Naive thymus-derived CD4-positive, alpha-beta T cell (primary cell): ENCODE measurements around the gene EPRS1. TPM values are rescaled to one million over a fixed set of nuclear protein-coding genes. Genes with fewer than 3 reads are reported as not detected.
"Not testable (repeated sequence)": the region's sequence is repeated elsewhere in the genome, so short reads cannot be mapped to it uniquely, and the experiment has no call there.

ENCODE experiments used
- ATAC-seq: fragments of 150-1000 bp; cut with Tn5 transposase; 2 replicates; pipeline ENCODE4 v1.10.0; 2021; ENCODE audit warnings: mild to moderate bottlenecking, moderate library complexity
- CTCF ChIA-PET: fragments of 350-600 bp; sonication (Branson Sonifier 250); formaldehyde crosslinking; loops from one replicate; lab custom pipeline; 2021; ENCODE audit warnings: antibody characterized with exemption; lab: Charles Lee
- POLR2A ChIA-PET: fragments of 350-600 bp; sonication (Branson Sonifier 250); formaldehyde crosslinking; loops from one replicate; lab custom pipeline; 2021; ENCODE audit warnings: antibody characterized with exemption, inconsistent platforms; lab: Charles Lee
- DNase-seq, 9 donors: peaks; one replicate each; pipeline versions ENCODE4 v3.0.0 to v3.0.0-alpha.2; 2020 to 2022; ENCODE audit warnings: mixed read lengths in 1 of 9
- H3K27ac ChIP-seq: one replicate; pipeline ENCODE4 v1.7.0; 2013; ENCODE audit warnings: mild to moderate bottlenecking, low read depth, low read length, moderate library complexity
- H3K27me3 ChIP-seq, 2 donors: one replicate each; pipeline ENCODE4 v1.7.0; 2013; ENCODE audit warnings: low read length in 2 of 2, mild to moderate bottlenecking in 2 of 2, moderate library complexity in 2 of 2; ENCODE audit not compliant: control insufficient read depth in 2 of 2, insufficient read depth in 2 of 2
- H3K36me3 ChIP-seq, 3 experiments: 1 replicate in 2 of 3; 2 replicates in 1 of 3; pipeline ENCODE4 v1.7.0; 2013; ENCODE audit warnings: low read length in 3 of 3, mild to moderate bottlenecking in 3 of 3, moderate library complexity in 1 of 3; ENCODE audit not compliant: insufficient read depth in 3 of 3, control insufficient read depth in 2 of 3
- H3K4me1 ChIP-seq, 2 donors: one replicate each; pipeline ENCODE4 v1.7.0; 2013; ENCODE audit warnings: low read length in 2 of 2, mild to moderate bottlenecking in 2 of 2, moderate library complexity in 1 of 2; ENCODE audit not compliant: control insufficient read depth in 2 of 2, insufficient read depth in 2 of 2
- H3K4me3 ChIP-seq: 2 replicates; pipeline ENCODE4 v1.7.0; 2013; ENCODE audit warnings: mild to moderate bottlenecking, low read length
- H3K9me3 ChIP-seq, 3 experiments: 1 replicate in 2 of 3; 2 replicates in 1 of 3; pipeline ENCODE4 v1.7.0; 2013; ENCODE audit warnings: low read length in 3 of 3; ENCODE audit not compliant: control insufficient read depth in 2 of 3
- H3K27ac Mint-ChIP-seq, 9 donors: one replicate each; pipeline ENCODE4 v1.8.0; 2020 to 2022; ENCODE audit warnings: mixed read lengths in 9 of 9, mild to moderate bottlenecking in 8 of 9, moderate library complexity in 5 of 9, inconsistent platforms in 2 of 9
- H3K27me3 Mint-ChIP-seq, 5 donors: one replicate each; pipeline ENCODE4 v1.8.0; 2021 to 2022; ENCODE audit warnings: mixed read lengths in 5 of 5, mild to moderate bottlenecking in 1 of 5
- H3K36me3 Mint-ChIP-seq, 5 donors: one replicate each; pipeline ENCODE4 v1.8.0; 2020 to 2022; ENCODE audit warnings: mixed read lengths in 5 of 5, mild to moderate bottlenecking in 3 of 5, inconsistent platforms in 1 of 5
- H3K4me1 Mint-ChIP-seq, 7 donors: one replicate each; pipeline ENCODE4 v1.8.0; 2020 to 2022; ENCODE audit warnings: mixed read lengths in 7 of 7, mild to moderate bottlenecking in 3 of 7, inconsistent platforms in 1 of 7
- H3K4me3 Mint-ChIP-seq, 10 donors: one replicate each; pipeline ENCODE4 v1.8.0; 2020 to 2022; ENCODE audit warnings: mild to moderate bottlenecking in 10 of 10, mixed read lengths in 10 of 10, moderate library complexity in 6 of 10, inconsistent platforms in 2 of 10
- H3K9me3 Mint-ChIP-seq, 11 donors: one replicate each; pipeline ENCODE4 v1.8.0; 2020 to 2022; ENCODE audit warnings: mixed read lengths in 11 of 11, mild to moderate bottlenecking in 4 of 11, inconsistent platforms in 1 of 11, moderate library complexity in 1 of 11
- intact Hi-C, 2 donors: fragments of 100-400 bp; cut with micrococcal nuclease; formaldehyde crosslinking; loops; one replicate each; pipeline ENCODE4 v1.15.1; 2023
- polyA plus RNA-seq, 2 donors: library from polyadenylated mRNA; unstranded; fragments of 300-500 nt; fragmentation: Illumina TruSeq; gene quantifications; one replicate each; pipeline ENCODE4 v1.2.3, GENCODE V29; 2021
- total RNA-seq, 6 experiments: library from RNA in 5 of 6; stranded (reverse) in 5 of 6; gene quantifications; 1 replicate in 5 of 6; 2 replicates in 1 of 6; pipeline ENCODE4 v1.2.3 and lab custom pipeline; 2021 to 2026

The EPRS1 gene
- total and polyA plus RNA-seq, 7 experiments from 2014 or later, result 39.2 to 130 (median 52.2) TPM

DNA sequence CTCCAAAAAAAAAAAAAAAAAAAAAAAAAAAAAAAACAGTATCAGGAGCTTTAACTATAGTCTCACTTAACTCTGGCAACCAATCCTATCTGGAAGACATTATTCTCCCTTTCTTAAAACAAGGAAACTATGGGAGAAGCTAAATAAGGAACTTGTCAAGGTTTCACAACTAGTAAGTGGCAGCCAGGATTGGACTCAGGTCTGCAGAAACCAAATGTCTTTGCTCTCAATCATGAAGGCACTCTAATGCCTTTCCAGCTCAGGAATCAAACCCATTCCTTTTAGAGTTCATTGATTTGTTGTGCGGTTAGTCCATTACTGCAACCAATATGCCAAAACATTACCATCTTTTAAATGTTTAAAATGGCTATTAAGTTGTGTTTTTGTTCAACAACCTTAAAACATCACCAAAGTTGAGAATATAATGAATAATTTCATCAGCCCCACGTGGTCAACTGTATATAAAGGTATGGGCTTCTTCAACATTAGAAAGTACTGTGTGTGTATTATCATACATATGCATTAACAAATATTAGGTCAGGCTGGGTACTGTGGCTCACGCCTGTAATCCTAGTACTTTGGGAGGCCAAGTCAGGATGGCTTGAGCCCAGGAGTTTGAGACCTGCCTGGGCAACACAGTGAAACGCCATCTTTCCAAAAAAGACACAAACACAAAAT, 1.5 kb downstream of the EPRS1 start:
- Histone ChIP-seq H3K27ac (peak overlapping the region; percentile 86), H3K4me3 (peak overlapping the region; percentile 92)
- intact Hi-C loops, result loop anchor here (5.0 to 10.0 kb wide), 3 partner anchors 647 to 1700 kb away; partner anchors contain the start of genes C1orf115 (in 1 of the 2), DUSP10 (in 1 of the 2) and LYPLAL1 (in 1 of the 2)

DNA sequence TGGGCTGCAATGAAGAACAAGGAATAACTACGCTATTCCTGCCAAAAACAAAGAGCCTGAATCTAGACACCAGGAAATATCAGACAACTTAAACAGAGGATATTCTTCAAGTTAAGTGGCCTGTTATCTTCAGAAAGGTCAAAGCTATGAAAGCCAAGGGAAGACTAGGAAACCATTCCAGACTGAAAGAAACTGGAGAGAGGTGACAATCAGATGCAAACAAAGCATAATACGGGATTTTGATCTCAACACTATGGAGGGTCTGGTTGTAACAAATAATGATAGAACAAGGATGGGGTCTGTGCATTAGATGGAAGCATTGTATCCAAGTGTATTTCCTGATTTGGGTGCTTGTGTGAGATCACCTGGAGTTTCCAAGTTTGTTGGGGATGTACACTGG, 2.7 kb downstream of the EPRS1 start:
- Histone ChIP-seq H3K9me3 (no peaks in the 10 kb centered on the region), H3K27me3 (no peaks in the 10 kb centered on the region), H3K36me3 (peaks cover 0 to 24% (median 0%) of the 10 kb centered on the region in 3 experiments), H3K4me3 (no peak overlapping the region), H3K27ac (peak overlapping the region; percentile 11), H3K4me1 (peaks cover 0 to 23% of the 10 kb centered on the region in 2 donors)
- ChIA-PET POLR2A (no interaction called here), CTCF (interaction anchor here (1.3 kb wide), 1 partner anchor 46 kb away, joined by 3 read pairs; the partner anchor contains the start of gene BPNT1)
- Mint-ChIP-seq H3K36me3 (peaks cover 0 to 10% (median 5%) of the 10 kb centered on the region in 5 donors), H3K4me3 (peak overlapping the region in 8 of 10 donors; percentile 0 to 97 (median 42)), H3K9me3 (peaks cover 0 to 7% (median 0%) of the 10 kb centered on the region in 11 donors), H3K27ac (peak overlapping the region in 8 of 9 donors; percentile 4 to 77 (median 68)), H3K4me1 (peaks cover 11 to 55% (median 43%) of the 10 kb centered on the region in 7 donors), H3K27me3 (peaks cover 0 to 3% (median 0%) of the 10 kb centered on the region in 5 donors)
- no peak for ATAC-seq
- intact Hi-C loops, result loop anchor here in 1 of 2 donors (10.0 kb wide), 1 partner anchor 1701 kb away; the partner anchor contains the start of gene DUSP10
- DNase-seq, result no peak

More for the DNA sequence above, 1.5 kb downstream of the EPRS1 start:
- DNase-seq (no peak), ATAC-seq (no peak)
- ChIA-PET CTCF (no interaction called here), POLR2A (interaction anchor here (0.9 kb wide), 1 partner anchor 45 kb away, joined by 3 read pairs; no protein-coding TSS in a partner anchor)
- H3K9me3 ChIP-seq, result no peaks in the 10 kb centered on the region
- H3K4me1 ChIP-seq, result peaks cover 0 to 23% of the 10 kb centered on the region in 2 donors
- Mint-ChIP-seq H3K9me3 (peaks cover 0 to 7% (median 0%) of the 10 kb centered on the region in 11 donors), H3K36me3 (peaks cover 0 to 5% (median 0%) of the 10 kb centered on the region in 5 donors), H3K4me3 (peak overlapping the region; percentile 88 to 99 (median 93)), H3K27me3 (peaks cover 0 to 3% (median 0%) of the 10 kb centered on the region in 5 donors), H3K27ac (peak overlapping the region; percentile 80 to 99 (median 94)), H3K4me1 (peaks cover 8 to 49% (median 38%) of the 10 kb centered on the region in 7 donors)
- no peaks in the 10 kb centered on the region for H3K27me3 ChIP-seq
- peaks cover 0 to 15% (median 0%) of the 10 kb centered on the region in 3 experiments for H3K36me3 ChIP-seq

DNA sequence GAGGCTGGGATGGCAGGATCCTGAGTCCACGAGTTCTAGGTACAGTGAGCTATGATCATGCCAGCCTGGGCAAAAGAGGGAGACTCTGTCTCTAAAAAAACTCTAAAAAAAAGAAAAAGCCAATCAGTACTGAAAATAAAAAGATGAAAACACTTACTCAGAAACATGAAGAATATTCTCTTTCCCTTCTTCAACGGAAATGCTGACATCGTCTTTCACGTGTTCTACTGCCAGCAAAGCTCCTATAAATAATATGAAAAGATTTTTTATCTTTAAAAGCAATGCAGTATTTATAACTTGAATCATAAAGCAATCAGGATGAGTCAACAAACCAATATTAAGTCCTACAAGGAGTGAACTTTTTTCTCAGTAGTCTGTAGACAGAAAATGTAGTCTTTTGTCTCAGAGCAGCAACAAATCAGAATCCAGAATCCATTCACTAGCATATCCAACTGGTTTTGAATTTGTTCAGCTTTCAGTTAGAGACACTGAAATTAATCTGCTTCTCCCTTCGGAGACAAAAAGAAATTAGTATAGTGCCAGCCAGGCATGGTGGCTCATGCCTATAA, 6.2 kb downstream of the EPRS1 start:
- intact Hi-C loops, result loop anchor here in 1 of 2 donors (10.0 kb wide), 1 partner anchor 1705 kb away; the partner anchor contains the start of gene DUSP10
- ChIA-PET CTCF (no interaction called here), POLR2A (no interaction called here)
- peaks cover 0 to 12% of the 10 kb centered on the region in 2 donors for H3K4me1 ChIP-seq
- peaks cover 0 to 19% (median 17%) of the 10 kb centered on the region in 5 donors for H3K36me3 Mint-ChIP-seq
- H3K4me1 Mint-ChIP-seq, result peaks cover 23 to 52% (median 47%) of the 10 kb centered on the region in 7 donors
- no peaks in the 10 kb centered on the region for H3K27me3 ChIP-seq
- H3K27me3 Mint-ChIP-seq, result no peaks in the 10 kb centered on the region
- no peaks in the 10 kb centered on the region for H3K9me3 Mint-ChIP-seq
- H3K27ac Mint-ChIP-seq, result no peak overlapping the region
- no peaks in the 10 kb centered on the region for H3K9me3 ChIP-seq
- peaks cover 0 to 24% (median 0%) of the 10 kb centered on the region in 3 experiments for H3K36me3 ChIP-seq
- ATAC-seq, result no peak
- H3K4me3 Mint-ChIP-seq, result no peak overlapping the region
- no peak for DNase-seq
- no peak overlapping the region for H3K4me3 ChIP-seq
- no peak overlapping the region for H3K27ac ChIP-seq

DNA sequence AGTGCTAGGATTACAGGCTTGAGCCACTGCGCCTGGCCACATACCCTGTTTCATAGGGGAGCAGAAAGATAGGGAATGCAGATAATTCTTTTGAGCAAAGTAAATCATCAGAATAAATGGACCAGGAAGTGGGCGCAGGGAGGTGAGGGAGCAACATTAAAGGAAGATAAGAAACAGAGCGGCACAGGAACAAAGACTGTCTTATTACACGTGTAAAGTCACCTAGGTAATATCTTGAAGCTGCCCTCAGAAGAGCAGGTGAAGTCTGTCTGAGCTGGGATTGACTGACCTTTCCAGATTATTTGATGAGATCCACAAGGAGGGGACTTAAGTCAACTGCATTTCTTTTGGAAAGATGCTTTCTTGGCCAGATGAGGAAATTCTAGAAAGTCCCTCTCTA, 7.7 kb downstream of the EPRS1 start:
- peaks cover 0 to 35% (median 4%) of the 10 kb centered on the region in 3 experiments for H3K36me3 ChIP-seq
- DNase-seq, result no peak
- ATAC-seq, result no peak
- ChIA-PET CTCF (interaction anchor here (0.8 kb wide), 1 partner anchor 73 kb away, joined by 3 read pairs; no protein-coding TSS in a partner anchor), POLR2A (no interaction called here)
- Mint-ChIP-seq H3K4me3 (peak overlapping the region in 3 of 10 donors; percentile 1 to 25 (median 8)), H3K27me3 (no peaks in the 10 kb centered on the region), H3K4me1 (peaks cover 15 to 46% (median 39%) of the 10 kb centered on the region in 7 donors), H3K27ac (peak overlapping the region in 6 of 9 donors; percentile 19 to 75 (median 54)), H3K9me3 (no peaks in the 10 kb centered on the region), H3K36me3 (peaks cover 0 to 25% (median 17%) of the 10 kb centered on the region in 5 donors)
- H3K9me3 ChIP-seq, result no peaks in the 10 kb centered on the region
- no peak overlapping the region for H3K27ac ChIP-seq
- peaks cover 0 to 4% of the 10 kb centered on the region in 2 donors for H3K4me1 ChIP-seq
- intact Hi-C loops, result loop anchor here in 1 of 2 donors (5.0 kb wide), 1 partner anchor 36 kb away; no protein-coding TSS in a partner anchor
- no peak overlapping the region for H3K4me3 ChIP-seq
- no peaks in the 10 kb centered on the region for H3K27me3 ChIP-seq

DNA sequence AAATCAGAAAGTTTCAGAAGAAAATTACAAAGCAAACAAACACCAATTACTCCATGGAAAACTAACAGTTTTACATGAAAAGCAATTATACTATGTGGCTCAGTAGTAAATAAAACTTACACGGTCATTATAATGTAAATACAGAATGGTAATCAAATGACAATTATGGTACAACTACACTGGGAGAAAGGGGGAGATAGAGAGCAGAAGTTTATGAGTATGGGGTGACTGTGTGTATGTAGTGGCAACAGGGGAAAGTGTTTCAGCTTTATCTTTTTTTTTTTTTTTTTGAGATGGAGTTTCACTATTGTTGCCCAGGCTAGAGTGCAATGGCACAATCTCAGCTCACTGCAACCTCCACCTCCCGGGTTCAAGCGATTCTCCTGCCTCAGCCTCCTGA, 8.5 kb downstream of the EPRS1 start:
- H3K27me3 ChIP-seq, H3K9me3 ChIP-seq, H3K9me3 Mint-ChIP-seq, H3K27ac ChIP-seq, H3K27me3 Mint-ChIP-seq, H3K4me1 ChIP-seq, DNase-seq, POLR2A ChIA-PET, H3K4me3 ChIP-seq: not testable (repeated sequence)
- CTCF ChIA-PET, result interaction anchor here (0.8 kb wide), 1 partner anchor 73 kb away, joined by 3 read pairs; no protein-coding TSS in a partner anchor
- ATAC-seq, result peak; percentile 57
- peaks cover 0 to 43% (median 12%) of the 10 kb centered on the region in 3 experiments for H3K36me3 ChIP-seq
- intact Hi-C loops, result loop anchor here in 1 of 2 donors (5.0 kb wide), 1 partner anchor 36 kb away; no protein-coding TSS in a partner anchor
- Mint-ChIP-seq H3K36me3 (peaks cover 0 to 31% (median 19%) of the 10 kb centered on the region in 5 donors), H3K27ac (peak overlapping the region in 5 of 9 donors; percentile 1 to 58 (median 8)), H3K4me3 (peak overlapping the region in 2 of 10 donors; percentile 4 to 29), H3K4me1 (peaks cover 11 to 38% (median 31%) of the 10 kb centered on the region in 7 donors)

DNA sequence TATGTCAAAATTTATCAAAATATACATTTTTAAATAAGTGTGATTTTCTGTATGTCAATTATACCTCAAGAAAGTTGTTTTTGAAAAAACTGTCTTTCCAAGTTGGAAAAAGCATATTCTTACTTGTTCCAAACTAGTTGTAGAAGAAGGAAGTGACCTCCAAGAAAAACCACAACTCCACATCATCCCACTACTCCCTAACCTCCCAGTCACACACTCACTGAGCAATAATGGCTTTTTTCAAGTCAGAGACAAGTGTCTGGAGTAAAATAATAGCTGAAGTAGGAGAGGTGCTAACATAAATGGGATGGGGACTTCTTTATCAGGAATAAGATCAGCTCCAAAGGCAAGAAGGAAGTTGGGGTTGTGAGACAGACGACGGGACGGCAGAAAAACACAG, 13.4 kb downstream of the EPRS1 start:
- Histone ChIP-seq H3K27me3 (no peaks in the 10 kb centered on the region), H3K4me1 (no peaks in the 10 kb centered on the region), H3K27ac (no peak overlapping the region), H3K36me3 (peaks cover 14 to 56% (median 18%) of the 10 kb centered on the region in 3 experiments), H3K9me3 (no peaks in the 10 kb centered on the region), H3K4me3 (no peak overlapping the region)
- DNase-seq (no peak), ATAC-seq (no peak)
- peaks cover 4 to 22% (median 17%) of the 10 kb centered on the region in 7 donors for H3K4me1 Mint-ChIP-seq
- no peak overlapping the region for H3K4me3 Mint-ChIP-seq
- CTCF ChIA-PET, result no interaction called here
- peaks cover 0 to 53% (median 37%) of the 10 kb centered on the region in 5 donors for H3K36me3 Mint-ChIP-seq
- H3K27me3 Mint-ChIP-seq, result no peaks in the 10 kb centered on the region
- POLR2A ChIA-PET, result no interaction called here
- intact Hi-C loops, result no loop called here
- no peaks in the 10 kb centered on the region for H3K9me3 Mint-ChIP-seq
- H3K27ac Mint-ChIP-seq, result no peak overlapping the region
